Brain microvascular endothelial cell (primary cell): Measurements from ENCODE around the gene KRT74.

Source experiments
- DNase-seq: peaks from one replicate; pipeline ENCODE4 v3.0.0-alpha.2; 2020
- H3K27ac ChIP-seq: fragments of 250-450 bp; sonication (Bioruptor Pico); 2 replicates; pipeline ENCODE4 v1.5.1; 2020; ENCODE audit warnings: mild to moderate bottlenecking, moderate library complexity
- H3K27me3 ChIP-seq: fragments of 250-450 bp; sonication (Bioruptor Pico); replicated peaks from 2 replicates; pipeline ENCODE4 v1.5.1; 2020; ENCODE audit warnings: mild to moderate bottlenecking
- H3K36me3 ChIP-seq: fragments of 250-450 bp; sonication (Bioruptor Pico); replicated peaks from 2 replicates; pipeline ENCODE4 v1.5.1; 2020; ENCODE audit warnings: mild to moderate bottlenecking
- H3K4me3 ChIP-seq: 2 replicates; pipeline ENCODE4 v1.5.1; 2011; ENCODE audit warnings: low read depth, mild to moderate bottlenecking, control low read depth, low read length, moderate library complexity
- CTCF ChIP-seq: IDR thresholded peaks from 2 replicates; pipeline ENCODE4 v1.5.1; 2011; ENCODE audit warnings: low read depth, mild to moderate bottlenecking, moderate library complexity, low read length, control low read depth, inconsistent platforms; ENCODE audit errors: missing control alignments
- in situ Hi-C: cut with HindIII; loops from 2 replicates; pipeline ENCODE4 v1.10.0; 2017; ENCODE audit warnings: low sequenced_read_pairs, low pct_ligation_motif_present

KRT74 gene

GRCh38 chr12:52541709-52542108, 31.9 kb downstream of the KRT74 start:
- Histone ChIP-seq H3K27me3 (no peaks in the 10 kb centered on the region), H3K4me3 (no peak overlapping the region), H3K27ac (no peak overlapping the region), H3K36me3 (no peaks in the 10 kb centered on the region)
- TF ChIP-seq CTCF: no peak
- in situ Hi-C loops: no loop called here
- no peak for DNase-seq

- Histone ChIP-seq H3K4me3 (no peak overlapping the region), H3K27me3 (no peaks in the 10 kb centered on the region), H3K36me3 (no peaks in the 10 kb centered on the region), H3K27ac (no peak overlapping the region)
- DNase-seq: no peak
- no peak for TF ChIP-seq CTCF
- in situ Hi-C loops: no loop called here
These were observed 33.1 kb downstream of the KRT74 start for GRCh38 chr12:52540531-52540930.

GRCh38 chr12:52539821-52540173, 33.8 kb downstream of the KRT74 start:
- Histone ChIP-seq H3K4me3 (no peak overlapping the region), H3K27ac (no peak overlapping the region), H3K36me3 (no peaks in the 10 kb centered on the region), H3K27me3 (no peaks in the 10 kb centered on the region)
- in situ Hi-C loops: no loop called here
- DNase-seq: no peak
- TF ChIP-seq CTCF: no peak

- no peak for TF ChIP-seq CTCF
- no peak overlapping the region for H3K4me3 ChIP-seq
- no peak for DNase-seq
- no peak overlapping the region for H3K27ac ChIP-seq
- in situ Hi-C loops: no loop called here
- H3K27me3 ChIP-seq: no peaks in the 10 kb centered on the region
- H3K36me3 ChIP-seq: no peaks in the 10 kb centered on the region
These were observed 34.4 kb downstream of the KRT74 start for GRCh38 chr12:52539083-52539820.

- no peak for TF ChIP-seq CTCF
- no peak overlapping the region for H3K27ac ChIP-seq
- H3K27me3 ChIP-seq: no peaks in the 10 kb centered on the region
- DNase-seq: no peak
- H3K4me3 ChIP-seq: no peak overlapping the region
- no peaks in the 10 kb centered on the region for H3K36me3 ChIP-seq
- in situ Hi-C loops: no loop called here
These were observed 36.5 kb downstream of the KRT74 start for GRCh38 chr12:52537101-52537500.

GRCh38 chr12:52535574-52535973, 38.1 kb downstream of the KRT74 start:
- H3K27ac ChIP-seq: no peak overlapping the region
- no peak for TF ChIP-seq CTCF

More at GRCh38 chr12:52535574-52535973, 38.1 kb downstream of the KRT74 start:
- H3K4me3 ChIP-seq: no peak overlapping the region
- in situ Hi-C loops: no loop called here
- DNase-seq: no peak
- H3K27me3 ChIP-seq: no peaks in the 10 kb centered on the region
- no peaks in the 10 kb centered on the region for H3K36me3 ChIP-seq
